RWPE2 (cell line): ENCODE measurements around the gene EFHD1.
"Not testable (repeated sequence)": the region's sequence is repeated elsewhere in the genome, so short reads cannot be mapped to it uniquely, and the experiment has no call there.

Source experiments
- ATAC-seq: fragments of 200-7000 bp; cut with Tn5 transposase; 3 replicates; pipeline ENCODE4 v1.9.1; 2021; ENCODE audit warnings: low read depth
- DNase-seq: peaks from one replicate; pipeline ENCODE4 v3.0.0-alpha.2; 2020; ENCODE audit warnings: low spot score
- H3K27ac ChIP-seq: fragments of 450-650 bp; 2 replicates; pipeline ENCODE4 v1.5.1; 2017; ENCODE audit warnings: mild to moderate bottlenecking; ENCODE audit not compliant: poor library complexity, severe bottlenecking
- H3K27me3 ChIP-seq: fragments of 250-450 bp; sonication (Bioruptor Pico); 2 replicates; pipeline ENCODE4 v1.5.1; 2021; ENCODE audit warnings: mild to moderate bottlenecking, moderate library complexity; ENCODE audit not compliant: insufficient read depth, poor library complexity, severe bottlenecking
- H3K36me3 ChIP-seq: fragments of 250-450 bp; sonication (Bioruptor Pico); 2 replicates; pipeline ENCODE4 v1.5.1; 2020; ENCODE audit warnings: low read depth, mild to moderate bottlenecking, moderate library complexity
- H3K4me1 ChIP-seq: fragments of 250-450 bp; sonication (Bioruptor Pico); 2 replicates; pipeline ENCODE4 v1.5.1; 2021; ENCODE audit warnings: mild to moderate bottlenecking, moderate library complexity; ENCODE audit not compliant: insufficient read depth, poor library complexity, severe bottlenecking
- H3K4me3 ChIP-seq: fragments of 250-450 bp; sonication (Bioruptor Pico); 2 replicates; pipeline ENCODE4 v1.5.1; 2021; ENCODE audit warnings: mild to moderate bottlenecking, moderate library complexity; ENCODE audit not compliant: severe bottlenecking
- H3K9me3 ChIP-seq: fragments of 250-450 bp; sonication (Bioruptor Pico); 2 replicates; pipeline ENCODE4 v1.5.1; 2021; ENCODE audit warnings: mild to moderate bottlenecking, moderate library complexity; ENCODE audit not compliant: severe bottlenecking
- TF ChIP-seq, protein P1 (sequence below): fragments of 450-650 bp; IDR thresholded peaks from one replicate; pipeline ENCODE4 v1.5.1; 2017; ENCODE audit warnings: mild to moderate bottlenecking, moderate library complexity; ENCODE audit not compliant: poor library complexity, severe bottlenecking

EFHD1 gene

GRCh38 chr2:232680006-232680405 lies 46.6 kb downstream of the EFHD1 start:
- no peaks in the 10 kb centered on the region for H3K27me3 ChIP-seq
- no peaks in the 10 kb centered on the region for H3K36me3 ChIP-seq
- TF ChIP-seq, protein P1, sequence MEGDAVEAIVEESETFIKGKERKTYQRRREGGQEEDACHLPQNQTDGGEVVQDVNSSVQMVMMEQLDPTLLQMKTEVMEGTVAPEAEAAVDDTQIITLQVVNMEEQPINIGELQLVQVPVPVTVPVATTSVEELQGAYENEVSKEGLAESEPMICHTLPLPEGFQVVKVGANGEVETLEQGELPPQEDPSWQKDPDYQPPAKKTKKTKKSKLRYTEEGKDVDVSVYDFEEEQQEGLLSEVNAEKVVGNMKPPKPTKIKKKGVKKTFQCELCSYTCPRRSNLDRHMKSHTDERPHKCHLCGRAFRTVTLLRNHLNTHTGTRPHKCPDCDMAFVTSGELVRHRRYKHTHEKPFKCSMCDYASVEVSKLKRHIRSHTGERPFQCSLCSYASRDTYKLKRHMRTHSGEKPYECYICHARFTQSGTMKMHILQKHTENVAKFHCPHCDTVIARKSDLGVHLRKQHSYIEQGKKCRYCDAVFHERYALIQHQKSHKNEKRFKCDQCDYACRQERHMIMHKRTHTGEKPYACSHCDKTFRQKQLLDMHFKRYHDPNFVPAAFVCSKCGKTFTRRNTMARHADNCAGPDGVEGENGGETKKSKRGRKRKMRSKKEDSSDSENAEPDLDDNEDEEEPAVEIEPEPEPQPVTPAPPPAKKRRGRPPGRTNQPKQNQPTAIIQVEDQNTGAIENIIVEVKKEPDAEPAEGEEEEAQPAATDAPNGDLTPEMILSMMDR = no peak
- H3K4me1 ChIP-seq = no peaks in the 10 kb centered on the region
- H3K27ac ChIP-seq = no peak overlapping the region
- H3K9me3 ChIP-seq = no peaks in the 10 kb centered on the region
- no peak overlapping the region for H3K4me3 ChIP-seq
- no peak for ATAC-seq
- no peak for DNase-seq

DNA sequence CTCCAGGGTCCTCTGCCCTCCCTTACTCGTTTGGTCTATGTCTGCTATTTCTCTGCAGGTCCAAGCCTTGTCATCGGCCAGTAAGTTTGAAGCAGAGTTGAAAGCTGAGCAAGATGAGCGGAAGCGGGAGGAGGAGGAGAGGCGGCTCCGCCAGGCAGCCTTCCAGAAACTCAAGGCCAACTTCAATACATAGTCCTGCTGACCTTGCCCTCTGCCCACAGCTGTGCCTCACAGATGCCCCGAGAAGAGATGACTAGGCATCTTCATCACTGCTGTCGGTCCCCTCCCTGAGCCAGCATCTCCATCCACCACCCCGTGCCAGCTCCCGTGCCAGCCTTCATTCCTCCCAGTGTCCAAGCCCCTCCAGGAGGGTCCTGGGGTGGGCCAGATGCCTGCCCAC lies 48.1 kb downstream of the EFHD1 start:
- no peak overlapping the region for H3K4me3 ChIP-seq
- H3K27me3 ChIP-seq = no peaks in the 10 kb centered on the region
- H3K4me1 ChIP-seq = no peaks in the 10 kb centered on the region
- H3K9me3 ChIP-seq = no peaks in the 10 kb centered on the region
- TF ChIP-seq, protein P1 = no peak
- H3K36me3 ChIP-seq = no peaks in the 10 kb centered on the region
- no peak for ATAC-seq
- no peak overlapping the region for H3K27ac ChIP-seq
- DNase-seq = no peak

GRCh38 chr2:232683368-232683767 lies 50.0 kb downstream of the EFHD1 start:
- no peaks in the 10 kb centered on the region for H3K4me1 ChIP-seq
- no peak for ATAC-seq

DNA sequence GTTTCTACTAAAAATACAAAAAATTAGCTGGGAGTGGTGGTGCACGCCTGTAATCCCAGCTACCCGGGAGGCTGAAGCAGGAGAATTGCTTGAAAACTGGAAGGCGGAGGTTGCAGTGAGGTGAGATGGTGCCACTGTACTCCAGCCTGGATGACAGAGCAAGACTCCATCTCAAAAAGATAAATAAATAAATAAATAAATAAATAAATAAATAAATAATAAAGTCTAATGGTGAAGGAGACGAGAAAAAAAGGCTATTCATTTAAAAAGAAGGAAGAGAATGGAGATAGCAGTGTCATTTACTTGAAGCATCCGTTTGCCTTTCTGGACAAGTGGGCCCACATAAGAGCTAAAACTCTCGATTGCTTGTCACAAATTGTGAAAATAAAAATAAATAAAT lies 52.0 kb downstream of the EFHD1 start:
- not testable (repeated sequence) for H3K27me3 ChIP-seq, H3K4me1 ChIP-seq, H3K9me3 ChIP-seq, H3K27ac ChIP-seq, DNase-seq, H3K36me3 ChIP-seq, ATAC-seq, H3K4me3 ChIP-seq

More at GRCh38 chr2:232683368-232683767, 50.0 kb downstream of the EFHD1 start:
- H3K4me3 ChIP-seq = no peak overlapping the region
- DNase-seq = no peak
- no peaks in the 10 kb centered on the region for H3K9me3 ChIP-seq
- TF ChIP-seq, protein P1 = no peak
- H3K27ac ChIP-seq = no peak overlapping the region
- H3K36me3 ChIP-seq = no peaks in the 10 kb centered on the region
- H3K27me3 ChIP-seq = no peaks in the 10 kb centered on the region

- H3K27ac ChIP-seq = no peak overlapping the region
- no peaks in the 10 kb centered on the region for H3K4me1 ChIP-seq
- H3K27me3 ChIP-seq = no peaks in the 10 kb centered on the region
- H3K4me3 ChIP-seq = no peak overlapping the region
- H3K9me3 ChIP-seq = no peaks in the 10 kb centered on the region
- ATAC-seq (no peak), DNase-seq (no peak)
- H3K36me3 ChIP-seq = no peaks in the 10 kb centered on the region
- TF ChIP-seq, protein P1 = no peak
These were observed 54.2 kb downstream of the EFHD1 start for GRCh38 chr2:232687382-232688160.
